Activated CD4-positive, alpha-beta memory T cell treated with anti-CD3 and anti-CD28 coated beads for 36 hours (primary cell): ENCODE results near the gene ABI3BP. TPM values are rescaled to one million over a fixed set of nuclear protein-coding genes. Genes with fewer than 3 reads are reported as not detected.
"Not testable (repeated sequence)": the region's sequence is repeated elsewhere in the genome, so short reads cannot be mapped to it uniquely, and the experiment has no call there.

ENCODE experiments used
- CTCF ChIA-PET: fragments of 350-600 bp; sonication (Branson Sonifier 250); formaldehyde crosslinking; loops from one replicate; lab custom pipeline; 2021; ENCODE audit warnings: antibody characterized with exemption, inconsistent platforms; lab: Charles Lee
- POLR2A ChIA-PET: fragments of 350-600 bp; sonication (Branson Sonifier 250); formaldehyde crosslinking; loops from one replicate; lab custom pipeline; 2021; ENCODE audit warnings: antibody characterized with exemption; lab: Charles Lee
- DNase-seq: peaks from one replicate; pipeline ENCODE4 v3.0.0-alpha.2; 2020
- H3K27ac Mint-ChIP-seq: one replicate; pipeline ENCODE4 v1.8.0; 2021; ENCODE audit warnings: mixed read lengths
- H3K27me3 Mint-ChIP-seq: one replicate; pipeline ENCODE4 v1.8.0; 2021; ENCODE audit warnings: mixed read lengths
- H3K36me3 Mint-ChIP-seq: one replicate; pipeline ENCODE4 v1.8.0; 2021; ENCODE audit warnings: mixed read lengths
- H3K4me1 Mint-ChIP-seq: one replicate; pipeline ENCODE4 v1.8.0; 2021; ENCODE audit warnings: low read depth, mixed read lengths
- H3K4me3 Mint-ChIP-seq: one replicate; pipeline ENCODE4 v1.8.0; 2021; ENCODE audit warnings: mild to moderate bottlenecking, mixed read lengths
- H3K9me3 Mint-ChIP-seq: one replicate; pipeline ENCODE4 v1.8.0; 2021; ENCODE audit warnings: mixed read lengths
- intact Hi-C: fragments of 100-400 bp; cut with micrococcal nuclease; formaldehyde crosslinking; loops from one replicate; pipeline ENCODE4 v1.15.1; 2023
- total RNA-seq, 2 experiments: library from RNA; stranded (reverse); gene quantifications; one replicate each; pipeline ENCODE4 v1.2.3, GENCODE V29; 2021

Gene ABI3BP
- total RNA-seq, 2 experiments from 2014 or later: not detected

DNA sequence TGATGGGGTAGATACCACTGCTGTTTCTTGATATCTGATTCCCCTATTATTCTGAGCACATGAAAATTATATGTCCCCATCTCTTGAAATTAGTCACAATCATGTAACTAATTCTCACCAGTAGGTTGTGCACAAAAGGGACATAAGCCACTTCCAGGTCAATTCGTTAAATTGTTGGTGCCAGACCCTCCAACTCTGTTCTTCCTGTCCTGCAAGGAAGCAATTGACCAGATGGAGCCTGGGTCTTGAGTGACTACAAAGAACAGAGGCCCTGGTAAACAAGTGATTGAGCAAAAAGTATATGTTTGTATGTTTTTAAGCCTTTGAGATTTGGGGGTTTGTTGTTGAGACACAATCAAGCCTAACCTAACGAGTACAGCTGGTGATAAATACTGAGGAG, 36.9 kb downstream of the ABI3BP start:
- ChIA-PET POLR2A (no interaction called here), CTCF (no interaction called here)
- Mint-ChIP-seq H3K4me3 (no peak overlapping the region), H3K4me1 (no peaks in the 10 kb centered on the region), H3K36me3 (no peaks in the 10 kb centered on the region), H3K27ac (no peak overlapping the region), H3K27me3 (no peaks in the 10 kb centered on the region), H3K9me3 (peaks cover 18% of the 10 kb centered on the region)
- intact Hi-C loops: no loop called here
- DNase-seq: no peak

GRCh38 chr3:100954990-100955389, 38.2 kb downstream of the ABI3BP start:
- H3K4me3 Mint-ChIP-seq: no peak overlapping the region
- ChIA-PET POLR2A (no interaction called here), CTCF (interaction anchor here (0.6 kb wide), 1 partner anchor 24 kb away, joined by 3 read pairs; no protein-coding TSS in a partner anchor)
- H3K27me3 Mint-ChIP-seq: no peaks in the 10 kb centered on the region
- no peak for DNase-seq
- H3K9me3 Mint-ChIP-seq: peaks cover 11% of the 10 kb centered on the region
- no peaks in the 10 kb centered on the region for H3K4me1 Mint-ChIP-seq
- no peak overlapping the region for H3K27ac Mint-ChIP-seq
- intact Hi-C loops: no loop called here
- no peaks in the 10 kb centered on the region for H3K36me3 Mint-ChIP-seq

GRCh38 chr3:100954199-100954935, 38.9 kb downstream of the ABI3BP start:
- peaks cover 4% of the 10 kb centered on the region for H3K9me3 Mint-ChIP-seq
- CTCF ChIA-PET: interaction anchor here (0.6 kb wide), 1 partner anchor 23 kb away, joined by 3 read pairs; no protein-coding TSS in a partner anchor
- DNase-seq: no peak
- no peaks in the 10 kb centered on the region for H3K36me3 Mint-ChIP-seq
- no peaks in the 10 kb centered on the region for H3K4me1 Mint-ChIP-seq
- no peaks in the 10 kb centered on the region for H3K27me3 Mint-ChIP-seq
- H3K27ac Mint-ChIP-seq: no peak overlapping the region
- POLR2A ChIA-PET: no interaction called here
- intact Hi-C loops: no loop called here
- H3K4me3 Mint-ChIP-seq: no peak overlapping the region

DNA sequence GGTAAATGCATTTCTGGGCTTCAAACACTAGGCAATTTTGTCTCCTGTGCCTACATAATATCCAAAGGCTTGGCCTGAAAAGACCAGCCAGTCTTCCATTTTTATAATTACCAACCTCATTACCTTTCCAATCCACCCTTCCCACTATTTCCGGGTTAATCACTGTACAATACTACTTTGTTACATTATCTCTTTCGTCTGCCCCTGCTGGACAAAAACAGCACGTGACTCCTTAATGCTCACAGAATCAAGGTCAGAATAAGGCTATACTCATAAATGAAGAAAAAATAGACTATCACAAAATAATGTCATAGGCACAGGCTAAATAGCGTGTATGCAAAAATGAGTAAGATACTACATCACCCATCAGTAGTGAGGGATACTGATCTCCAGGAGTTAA, 40.1 kb downstream of the ABI3BP start:
- intact Hi-C loops: no loop called here
- ChIA-PET POLR2A (no interaction called here), CTCF (interaction anchor here (0.6 kb wide), 1 partner anchor 11 kb away, joined by 5 read pairs; no protein-coding TSS in a partner anchor)
- Mint-ChIP-seq H3K27me3 (no peaks in the 10 kb centered on the region), H3K36me3 (no peaks in the 10 kb centered on the region), H3K27ac (no peak overlapping the region), H3K9me3 (no peaks in the 10 kb centered on the region), H3K4me3 (no peak overlapping the region), H3K4me1 (no peaks in the 10 kb centered on the region)
- no peak for DNase-seq

- Mint-ChIP-seq H3K27me3 (peaks cover 2% of the 10 kb centered on the region), H3K9me3 (no peaks in the 10 kb centered on the region), H3K36me3 (no peaks in the 10 kb centered on the region), H3K4me1 (no peaks in the 10 kb centered on the region), H3K4me3 (no peak overlapping the region), H3K27ac (no peak overlapping the region)
- ChIA-PET POLR2A (no interaction called here), CTCF (no interaction called here)
- intact Hi-C loops: no loop called here
- DNase-seq: no peak
Observed at GRCh38 chr3:100947119-100947518, 46.1 kb downstream of the ABI3BP start.

DNA sequence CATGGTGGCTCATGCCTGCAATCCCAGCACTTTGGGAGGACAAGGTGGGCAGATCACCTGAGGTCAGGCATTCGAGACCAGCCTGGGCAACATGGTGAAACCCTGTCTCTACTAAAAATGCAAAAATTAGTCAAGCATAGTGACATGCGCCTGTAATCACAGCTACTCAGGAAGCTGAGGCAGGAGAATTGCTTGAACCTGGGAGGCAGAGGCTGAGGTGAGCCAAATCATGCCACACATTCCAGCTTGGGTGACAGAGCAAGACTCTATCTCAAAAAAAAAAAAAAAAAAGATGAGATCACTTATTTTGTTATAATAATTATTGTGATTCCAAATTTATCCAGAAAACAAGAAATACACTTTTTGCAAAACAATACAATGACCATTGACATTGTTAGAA, 47.1 kb downstream of the ABI3BP start:
- CTCF ChIA-PET, intact Hi-C loops, H3K9me3 Mint-ChIP-seq, H3K4me1 Mint-ChIP-seq, H3K27me3 Mint-ChIP-seq, H3K4me3 Mint-ChIP-seq, POLR2A ChIA-PET, H3K27ac Mint-ChIP-seq, DNase-seq, H3K36me3 Mint-ChIP-seq: not testable (repeated sequence)

- H3K27ac Mint-ChIP-seq: no peak overlapping the region
- H3K9me3 Mint-ChIP-seq: no peaks in the 10 kb centered on the region
- peaks cover 3% of the 10 kb centered on the region for H3K27me3 Mint-ChIP-seq
- no peak for DNase-seq
- intact Hi-C loops: no loop called here
- no peaks in the 10 kb centered on the region for H3K4me1 Mint-ChIP-seq
- POLR2A ChIA-PET: no interaction called here
- CTCF ChIA-PET: no interaction called here
- H3K36me3 Mint-ChIP-seq: no peaks in the 10 kb centered on the region
- no peak overlapping the region for H3K4me3 Mint-ChIP-seq
Observed at GRCh38 chr3:100941451-100941850, 51.8 kb downstream of the ABI3BP start.

DNA sequence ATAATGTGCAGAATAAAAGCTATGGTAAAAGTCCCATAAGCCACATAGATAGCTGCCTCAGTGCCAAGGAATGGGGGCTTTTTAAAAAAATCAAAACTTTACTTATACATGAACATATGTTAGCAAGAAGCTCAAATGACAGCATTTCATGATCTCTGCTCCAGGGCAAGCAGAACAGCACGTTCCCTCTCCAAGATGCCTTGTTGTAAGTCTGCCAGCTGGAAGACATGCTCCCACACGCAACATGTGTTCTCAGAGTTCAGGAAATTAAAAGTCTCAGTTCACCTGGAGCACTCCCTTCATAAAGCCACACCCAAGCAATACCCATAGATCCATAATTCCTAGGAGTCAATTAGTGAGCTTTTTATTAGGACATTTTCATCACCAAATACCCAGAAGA, 52.2 kb downstream of the ABI3BP start:
- intact Hi-C loops: no loop called here
- DNase-seq: no peak
- Mint-ChIP-seq H3K27me3 (peaks cover 3% of the 10 kb centered on the region), H3K27ac (no peak overlapping the region), H3K9me3 (no peaks in the 10 kb centered on the region), H3K4me3 (no peak overlapping the region), H3K4me1 (no peaks in the 10 kb centered on the region), H3K36me3 (no peaks in the 10 kb centered on the region)
- ChIA-PET CTCF (no interaction called here), POLR2A (no interaction called here)

DNA sequence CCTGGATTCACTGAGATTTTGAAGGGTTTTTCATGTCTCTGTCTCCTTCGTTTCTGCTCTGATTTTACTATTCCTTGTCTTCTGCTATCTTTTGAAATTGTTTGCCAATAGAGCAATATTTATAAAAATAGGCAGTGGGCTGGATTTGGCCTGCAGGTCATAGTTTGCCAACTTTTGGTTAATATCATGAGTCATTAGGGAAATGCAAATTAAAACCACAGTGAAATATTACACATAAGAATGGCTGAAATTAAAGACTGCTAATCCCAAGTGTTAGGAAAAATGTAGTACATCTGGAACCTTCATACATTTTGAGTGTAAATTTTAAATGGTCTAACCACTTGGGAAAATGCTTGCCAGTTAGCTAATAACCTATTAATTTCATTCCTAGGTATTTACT, 56.3 kb downstream of the ABI3BP start:
- Mint-ChIP-seq H3K27ac (no peak overlapping the region), H3K27me3 (peaks cover 3% of the 10 kb centered on the region), H3K4me1 (no peaks in the 10 kb centered on the region), H3K4me3 (no peak overlapping the region), H3K9me3 (peaks cover 2% of the 10 kb centered on the region), H3K36me3 (no peaks in the 10 kb centered on the region)
- DNase-seq: no peak
- ChIA-PET POLR2A (no interaction called here), CTCF (no interaction called here)
- intact Hi-C loops: no loop called here

DNA sequence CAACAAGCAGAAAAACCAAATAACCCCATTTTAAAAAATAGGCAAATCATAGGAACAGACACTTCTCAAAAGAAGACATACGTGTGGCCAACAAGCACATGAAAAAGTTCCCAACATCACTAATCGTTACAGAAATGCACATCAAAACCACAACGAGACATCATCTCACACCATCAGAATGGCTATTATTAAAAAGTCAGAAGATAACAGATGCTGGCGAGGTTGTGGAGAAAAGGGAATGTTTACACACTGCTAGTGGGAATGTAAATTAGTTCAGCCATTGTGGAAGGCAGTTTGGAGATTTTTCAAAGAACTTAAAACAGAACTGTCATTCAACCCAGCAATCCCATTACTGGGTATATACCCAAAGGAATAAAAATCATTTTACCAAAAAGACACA, 60.7 kb downstream of the ABI3BP start:
- no peak overlapping the region for H3K27ac Mint-ChIP-seq
- ChIA-PET CTCF (no interaction called here), POLR2A (no interaction called here)
- H3K36me3 Mint-ChIP-seq: no peaks in the 10 kb centered on the region
- H3K4me1 Mint-ChIP-seq: no peaks in the 10 kb centered on the region
- peaks cover 2% of the 10 kb centered on the region for H3K9me3 Mint-ChIP-seq
- no peak overlapping the region for H3K4me3 Mint-ChIP-seq
- H3K27me3 Mint-ChIP-seq: peaks cover 7% of the 10 kb centered on the region
- no peak for DNase-seq
- intact Hi-C loops: no loop called here

DNA sequence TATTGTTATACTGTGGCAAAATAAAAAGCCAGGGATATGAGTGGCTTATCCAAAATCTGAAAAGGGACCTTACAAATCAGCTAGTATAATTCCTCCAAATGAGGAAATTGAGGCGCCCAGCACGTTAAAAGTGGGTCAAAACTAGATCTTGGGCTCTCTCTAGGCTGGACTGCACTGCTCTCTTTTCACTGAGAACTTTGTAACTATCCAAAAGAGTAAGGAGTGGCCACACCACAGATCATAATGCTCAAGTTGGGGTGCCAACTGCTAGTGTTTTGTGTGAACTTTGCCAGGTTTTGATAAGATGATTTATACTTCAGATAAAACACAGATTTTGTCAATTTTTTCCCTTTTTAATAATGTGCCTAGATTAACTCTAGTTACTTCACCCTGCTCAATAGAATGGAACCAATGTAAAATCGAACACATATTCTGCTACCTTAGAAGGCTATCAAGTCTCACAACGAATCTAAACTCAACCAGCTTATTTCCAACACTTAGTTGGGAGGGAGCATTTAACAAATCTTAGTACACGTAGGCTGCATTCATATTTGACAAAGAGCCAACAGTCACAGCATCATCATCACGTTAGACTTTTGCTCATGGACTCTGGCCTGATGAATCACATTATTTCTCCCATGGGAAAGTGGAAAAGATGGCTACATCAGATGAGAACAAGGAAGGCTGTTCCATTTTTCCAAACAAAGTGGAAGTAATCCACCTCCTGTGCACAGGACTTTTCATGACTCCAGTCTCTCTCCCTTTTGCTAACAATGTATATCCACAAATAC, 64.4 kb downstream of the ABI3BP start:
- ChIA-PET POLR2A (no interaction called here), CTCF (no interaction called here)
- no peak for DNase-seq
- Mint-ChIP-seq H3K27me3 (peaks cover 12% of the 10 kb centered on the region), H3K36me3 (no peaks in the 10 kb centered on the region), H3K27ac (no peak overlapping the region), H3K4me1 (no peaks in the 10 kb centered on the region), H3K4me3 (no peak overlapping the region), H3K9me3 (no peaks in the 10 kb centered on the region)
- intact Hi-C loops: no loop called here

GRCh38 chr3:100927775-100928174, 65.4 kb downstream of the ABI3BP start:
- Mint-ChIP-seq H3K9me3 (no peaks in the 10 kb centered on the region), H3K36me3 (no peaks in the 10 kb centered on the region), H3K4me3 (no peak overlapping the region), H3K27me3 (peaks cover 13% of the 10 kb centered on the region), H3K4me1 (no peaks in the 10 kb centered on the region), H3K27ac (no peak overlapping the region)
- ChIA-PET POLR2A (no interaction called here), CTCF (no interaction called here)
- DNase-seq: no peak
- intact Hi-C loops: no loop called here
